Fibroblast of skin of left biceps (primary cell): ENCODE data around the gene DOCK2.
"Not testable (repeated sequence)": the region's sequence is repeated elsewhere in the genome, so short reads cannot be mapped to it uniquely, and the experiment has no call there.

ENCODE experiments used
- DNase-seq, 2 experiments: peaks; one replicate each; pipeline ENCODE4 v3.0.0-alpha.2; 2013; ENCODE audit warnings: low read depth in 2 of 2

DOCK2 gene

DNA sequence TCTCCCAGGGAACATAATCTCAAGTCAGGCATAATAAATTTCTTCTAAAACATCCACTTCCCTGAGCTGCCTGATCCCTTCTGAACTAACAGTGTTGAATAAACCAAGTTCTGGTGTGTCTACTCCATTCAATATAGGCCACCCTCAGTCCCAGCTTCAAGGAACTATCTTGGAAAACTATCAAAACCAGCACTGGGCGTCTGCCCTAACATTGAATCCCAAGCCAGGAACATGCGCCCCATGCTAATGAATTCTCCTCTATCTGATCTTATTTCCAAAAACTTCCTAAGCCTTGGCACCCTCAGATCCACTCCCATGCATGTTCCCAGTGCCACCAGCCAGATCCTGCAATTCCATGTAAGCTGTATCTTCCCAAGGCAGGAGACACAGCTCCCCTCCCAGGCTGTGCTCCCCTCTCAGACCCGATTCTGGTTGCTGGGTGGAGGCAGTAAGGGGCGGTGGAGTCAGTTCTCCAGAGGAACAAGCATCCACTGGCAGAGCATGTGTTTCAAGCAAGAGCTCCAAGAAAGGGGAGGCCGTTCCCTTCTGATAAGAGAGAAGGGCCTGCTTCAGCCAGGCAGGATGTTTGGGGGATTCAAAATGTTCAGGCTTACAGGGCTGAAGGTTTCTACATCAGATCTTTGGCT lies 455.5 kb downstream of the DOCK2 start:
- DNase-seq: no peak

DNA sequence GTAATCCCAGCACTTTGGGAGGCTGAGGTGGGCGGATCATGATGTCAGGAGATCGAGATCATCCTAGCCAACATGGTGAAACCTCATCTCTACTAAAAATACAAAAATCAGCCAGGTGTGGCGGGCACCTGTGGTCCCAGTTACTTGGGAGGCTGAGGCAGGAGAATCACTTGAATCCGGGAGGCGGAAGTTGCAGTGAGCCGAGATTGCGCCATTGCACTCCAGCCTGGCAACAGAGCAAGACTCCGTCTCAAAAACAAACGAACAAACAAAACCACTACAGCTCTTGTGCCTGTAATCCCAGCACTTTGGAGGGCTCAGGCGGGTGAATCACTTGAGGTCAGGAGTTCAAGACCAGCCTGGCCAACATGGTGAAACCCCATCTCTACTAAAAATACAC lies 457.3 kb downstream of the DOCK2 start:
- not testable (repeated sequence) for DNase-seq

DNA sequence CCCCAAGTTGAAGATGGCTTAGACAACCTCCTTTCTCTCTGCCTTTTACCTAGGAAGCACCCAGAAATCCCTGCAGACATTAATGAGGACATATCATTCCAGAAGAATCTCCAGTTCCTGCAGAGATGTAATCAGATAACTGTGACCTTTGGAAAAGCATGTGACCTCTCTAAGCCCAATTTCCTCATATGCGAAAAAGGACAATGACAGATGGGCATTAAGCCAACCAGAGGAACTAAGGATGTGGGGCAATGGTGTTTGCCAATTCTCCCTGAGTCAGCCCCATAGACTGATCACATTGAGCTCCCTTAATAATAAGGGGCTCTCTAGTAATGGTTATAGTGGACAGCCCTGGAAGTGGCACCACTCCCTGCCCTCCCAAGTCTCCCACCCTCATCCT lies 458.6 kb downstream of the DOCK2 start:
- no peak for DNase-seq

DNA sequence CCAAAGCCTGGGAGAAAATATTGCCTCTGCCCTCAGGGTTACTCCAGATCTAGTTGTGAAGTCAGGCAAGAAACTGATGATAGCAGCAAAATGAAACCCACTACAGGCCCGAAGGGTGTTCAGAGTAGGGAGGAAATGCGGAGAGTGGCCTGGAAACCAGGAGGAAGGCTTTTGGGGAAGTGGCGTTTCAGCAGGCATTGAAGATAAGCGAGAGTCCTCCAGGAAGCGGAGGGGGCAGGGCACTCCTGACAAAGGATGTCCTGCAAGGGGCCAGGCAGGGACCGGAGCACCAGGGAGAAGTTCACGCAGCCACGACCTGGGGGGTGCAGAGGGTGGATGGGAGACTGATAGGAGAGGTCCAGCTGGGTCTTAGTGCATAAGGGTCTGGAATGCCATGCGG lies 460.9 kb downstream of the DOCK2 start:
- DNase-seq: no peak

DNA sequence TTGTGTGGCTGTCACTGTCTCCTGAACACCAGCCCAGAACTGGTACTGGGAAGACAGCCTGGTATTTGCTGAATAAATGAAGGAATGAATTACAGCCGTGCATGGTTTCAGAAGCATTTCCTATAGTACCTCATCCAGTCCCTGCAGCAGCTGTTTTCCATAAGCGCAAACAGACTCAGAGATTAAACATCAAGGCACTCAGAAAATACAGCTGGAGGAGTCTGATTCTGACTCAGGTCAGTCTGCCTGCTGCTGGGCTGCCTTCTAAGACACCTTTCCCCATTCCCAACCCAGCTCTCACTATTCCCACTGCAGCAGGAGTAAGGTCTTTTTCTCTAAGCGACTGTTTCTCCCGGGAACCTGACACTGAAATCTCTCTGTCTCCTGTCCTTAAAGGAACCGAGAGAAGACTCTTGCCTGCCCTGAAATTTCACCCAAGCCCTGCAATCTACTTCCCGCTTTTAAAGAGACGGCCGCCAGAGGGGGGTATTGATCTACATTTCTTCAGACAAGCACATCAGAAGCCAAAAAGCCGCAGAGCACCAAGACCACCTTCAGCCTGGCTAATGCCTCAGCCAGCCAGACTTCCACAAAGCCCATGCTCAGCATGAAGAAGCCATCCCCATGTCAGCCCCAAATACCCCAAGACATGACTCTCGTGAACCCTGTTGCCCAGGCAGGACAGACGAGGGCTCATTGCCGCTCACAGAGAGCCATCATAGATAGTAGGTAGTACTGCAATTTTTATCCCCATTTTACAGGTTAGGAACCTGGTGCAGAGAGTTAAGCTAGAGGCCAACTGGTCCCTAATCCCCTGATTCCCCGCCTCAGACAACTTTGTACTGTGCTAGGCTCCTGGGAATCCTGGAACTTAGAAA lies 463.2 kb downstream of the DOCK2 start:
- DNase-seq: peak; percentile 52 to 53

DNA sequence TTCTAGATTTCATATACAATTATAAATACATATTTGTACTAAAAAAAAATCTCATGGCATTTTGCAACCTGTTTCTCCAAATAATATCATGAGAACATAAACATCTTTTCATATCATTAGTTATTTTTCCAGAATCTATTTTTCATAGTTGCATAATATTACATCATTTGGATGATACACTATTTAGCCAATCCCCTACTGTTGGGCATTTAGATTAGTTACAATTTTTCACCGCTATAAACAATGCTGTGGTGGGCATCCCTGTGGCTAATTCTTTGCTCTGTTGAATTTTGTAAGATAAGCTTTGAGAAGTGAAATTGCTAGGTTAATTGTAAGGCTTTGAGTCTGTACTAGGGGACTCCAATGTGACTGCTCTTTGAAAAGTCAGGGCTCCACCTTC lies 466.4 kb downstream of the DOCK2 start:
- DNase-seq: no peak

DNA sequence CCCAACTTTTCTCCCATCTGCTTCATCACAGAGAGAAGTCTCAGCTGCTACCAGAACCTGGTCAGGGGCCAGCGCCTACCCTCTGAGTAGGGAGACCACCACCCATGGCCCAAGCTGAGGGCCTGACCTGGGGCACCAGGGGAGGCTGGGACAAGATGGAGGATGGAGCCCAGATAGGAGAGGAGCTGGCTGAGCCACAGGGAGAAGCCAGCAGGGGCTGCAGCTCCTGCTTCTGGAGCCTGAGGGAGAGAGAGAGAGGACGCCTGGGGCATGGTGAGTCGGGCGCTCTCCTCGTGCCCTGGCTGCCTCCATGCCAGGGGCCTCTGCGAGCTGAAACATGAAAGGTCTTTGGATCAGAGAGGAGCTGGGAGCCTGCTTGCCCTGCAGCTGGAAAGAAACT lies 467.2 kb downstream of the DOCK2 start:
- no peak for DNase-seq

DNA sequence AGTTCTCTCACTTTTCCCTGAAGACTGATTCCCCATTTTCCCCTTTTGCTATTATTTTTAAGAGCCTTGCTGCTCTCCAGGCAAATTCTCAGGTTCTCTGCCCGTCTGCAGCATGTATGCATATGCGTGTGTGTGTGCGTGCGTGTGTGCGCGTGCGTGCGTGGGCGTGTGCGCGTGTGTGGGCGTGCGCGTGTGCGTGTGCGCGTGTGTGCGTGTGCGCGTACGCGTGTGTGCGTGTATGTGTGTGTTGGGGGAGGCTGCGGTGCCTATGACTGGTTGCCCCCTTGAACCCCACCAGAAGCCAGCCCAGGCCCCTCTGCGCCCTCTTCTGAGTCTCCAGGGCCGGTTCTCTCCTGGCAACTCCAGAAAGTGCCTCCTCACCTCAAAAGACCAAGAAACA lies 467.6 kb downstream of the DOCK2 start:
- no peak for DNase-seq

DNA sequence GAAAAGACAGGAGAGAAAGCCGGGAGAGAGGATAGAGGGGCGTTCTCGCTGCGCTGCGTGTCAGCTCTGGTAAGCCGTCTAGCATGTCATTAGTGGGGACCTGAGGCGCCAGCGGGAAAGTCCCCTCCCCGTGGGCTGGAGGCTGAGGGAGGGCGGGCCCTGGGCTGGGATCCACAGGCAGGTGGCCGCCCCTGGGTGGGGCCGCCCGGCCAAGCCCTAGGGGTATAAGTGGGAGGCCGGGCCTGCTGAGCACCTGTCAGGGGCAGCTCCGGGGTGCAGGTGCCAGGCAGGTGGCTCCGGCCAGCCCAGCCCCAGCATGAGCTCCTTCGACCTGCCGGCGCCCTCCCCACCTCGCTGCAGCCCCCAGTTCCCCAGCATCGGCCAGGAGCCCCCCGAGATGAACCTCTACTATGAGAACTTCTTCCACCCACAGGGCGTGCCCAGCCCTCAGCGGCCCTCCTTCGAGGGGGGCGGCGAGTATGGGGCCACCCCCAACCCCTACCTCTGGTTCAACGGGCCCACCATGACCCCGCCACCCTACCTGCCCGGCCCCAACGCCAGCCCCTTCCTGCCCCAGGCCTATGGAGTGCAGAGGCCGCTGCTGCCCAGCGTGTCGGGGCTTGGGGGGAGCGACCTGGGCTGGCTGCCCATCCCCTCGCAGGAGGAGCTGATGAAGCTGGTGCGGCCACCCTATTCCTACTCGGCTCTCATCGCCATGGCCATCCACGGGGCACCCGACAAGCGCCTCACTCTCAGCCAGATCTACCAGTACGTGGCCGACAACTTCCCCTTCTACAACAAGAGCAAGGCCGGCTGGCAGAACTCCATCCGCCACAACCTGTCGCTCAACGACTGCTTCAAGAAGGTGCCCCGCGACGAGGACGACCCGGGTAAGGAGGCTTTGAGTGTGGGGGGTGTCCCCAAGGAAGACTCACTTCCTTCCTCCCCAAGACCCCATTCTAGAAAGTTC lies 468.9 kb downstream of the DOCK2 start, which contains the start of gene FOXI1:
Gene FOXI1 (plus strand): TSS at position 256 of the 970 bp plus-strand sequence. CDS start 61 bp downstream, at position 317.
- DNase-seq: no peak

DNA sequence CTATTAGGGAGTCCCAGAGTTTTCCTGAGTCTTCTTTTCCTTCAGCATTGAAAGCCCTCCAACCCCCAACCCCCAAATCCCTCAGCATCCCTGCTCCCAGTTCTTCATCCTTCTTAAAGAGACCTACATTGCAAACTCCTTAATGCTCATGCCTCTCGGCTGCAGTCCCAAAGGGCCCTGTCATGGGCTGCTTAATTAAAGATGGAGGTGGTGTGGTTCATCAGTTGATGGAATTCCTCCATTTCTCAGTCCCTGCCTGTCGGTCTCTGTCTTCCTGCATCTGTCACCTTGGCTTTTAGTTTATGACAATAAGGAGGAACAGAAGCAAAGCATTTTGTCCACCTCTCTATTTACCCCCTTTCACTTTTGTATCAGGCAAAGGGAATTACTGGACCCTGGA lies 470.6 kb downstream of the DOCK2 start:
- DNase-seq: no peak

DNA sequence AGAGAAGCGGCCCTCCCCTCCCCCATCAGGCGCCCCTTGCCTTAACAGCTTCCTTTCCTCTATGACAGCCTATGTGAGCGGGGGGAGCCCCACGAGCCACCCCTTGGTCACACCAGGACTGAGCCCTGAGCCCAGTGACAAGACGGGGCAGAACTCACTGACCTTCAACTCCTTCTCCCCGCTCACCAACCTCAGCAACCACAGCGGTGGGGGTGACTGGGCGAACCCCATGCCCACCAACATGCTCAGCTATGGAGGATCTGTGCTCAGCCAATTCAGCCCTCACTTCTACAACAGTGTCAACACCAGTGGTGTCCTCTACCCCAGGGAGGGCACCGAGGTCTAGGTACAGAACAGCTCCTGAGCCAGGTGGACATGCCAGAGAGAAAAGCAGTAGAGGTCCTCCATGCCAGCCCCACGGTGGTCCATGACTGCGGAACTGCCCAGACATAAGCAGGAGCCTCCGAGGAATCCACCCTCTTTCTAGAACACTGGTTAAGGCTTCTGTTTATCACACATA lies 471.3 kb downstream of the DOCK2 start:
- no peak for DNase-seq

DNA sequence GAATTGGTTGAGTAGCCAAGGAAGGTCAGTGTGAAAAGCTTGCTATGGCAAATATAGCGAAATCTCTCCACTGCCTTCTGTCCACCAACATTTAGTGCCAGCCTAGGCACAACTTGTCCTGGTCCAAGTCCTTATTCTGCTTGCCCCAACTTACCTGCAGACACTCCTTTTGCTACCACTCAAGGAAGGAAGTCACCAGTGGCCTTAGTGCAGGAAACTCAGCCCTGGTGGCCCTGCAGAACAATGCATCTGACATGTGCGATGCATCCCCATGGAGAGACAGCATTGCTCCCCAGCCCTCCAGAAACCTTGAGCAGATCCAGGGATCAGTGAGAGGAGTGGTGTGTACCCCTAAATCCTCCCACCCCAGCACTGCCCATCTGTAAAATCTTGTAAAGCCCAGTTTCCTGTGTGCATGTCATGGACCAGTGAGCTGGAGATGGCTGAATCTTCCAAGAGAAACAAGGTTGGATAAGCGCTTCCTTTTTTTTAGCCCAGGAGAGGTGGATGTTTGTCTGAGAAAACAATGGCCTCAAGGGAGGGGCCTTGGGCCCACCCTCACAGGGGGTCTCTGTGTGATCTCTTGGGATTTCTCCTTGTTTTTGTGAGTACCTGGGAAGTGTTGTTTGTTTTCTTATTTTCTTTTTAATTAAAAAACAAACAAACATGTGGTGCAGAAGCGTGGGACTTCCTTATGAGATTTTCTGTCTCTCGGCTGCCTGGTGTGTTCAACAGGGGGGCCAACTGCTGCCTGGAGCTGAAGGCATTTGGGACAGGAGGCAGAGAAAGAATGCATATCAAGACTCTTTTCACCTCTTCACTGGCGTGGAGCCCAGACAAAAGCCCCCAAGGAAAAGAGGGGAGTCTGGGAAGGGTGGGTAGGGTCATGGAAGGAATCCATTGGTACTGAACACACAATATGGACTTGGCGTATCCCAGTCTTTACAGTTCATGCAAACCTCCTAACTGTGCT lies 472.3 kb downstream of the DOCK2 start:
- no peak for DNase-seq

DNA sequence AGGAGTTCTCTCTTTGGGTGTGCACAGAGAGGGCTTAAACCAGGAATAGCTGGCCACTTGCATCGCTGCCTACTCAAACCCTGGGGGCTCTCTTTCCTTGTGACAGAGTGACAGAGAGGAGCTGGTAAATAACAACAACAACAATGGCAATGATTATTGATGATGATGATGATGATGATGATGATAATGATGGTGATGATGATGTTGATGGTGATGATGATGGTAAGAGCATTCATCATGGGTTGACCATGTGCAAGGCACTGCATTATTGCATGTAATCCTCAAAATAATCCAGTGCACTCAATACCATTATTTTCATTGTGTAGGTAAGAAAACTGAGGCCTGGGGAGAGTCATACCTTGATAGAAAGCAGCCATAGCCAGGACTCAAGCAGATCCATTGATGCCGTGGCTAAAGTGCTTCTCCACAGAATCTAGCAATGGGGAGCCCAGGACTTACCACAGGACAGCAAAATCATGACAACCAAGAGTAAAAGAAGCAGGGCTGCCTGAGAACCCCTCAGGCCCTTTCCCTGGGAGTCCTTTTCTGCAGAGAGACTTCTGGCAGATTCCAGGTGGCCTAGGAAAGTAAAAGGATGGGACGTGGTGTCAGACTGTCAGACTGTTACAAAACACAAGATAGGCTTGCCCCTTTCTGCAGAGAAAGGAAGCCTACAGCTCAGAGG lies 473.5 kb downstream of the DOCK2 start:
- no peak for DNase-seq

DNA sequence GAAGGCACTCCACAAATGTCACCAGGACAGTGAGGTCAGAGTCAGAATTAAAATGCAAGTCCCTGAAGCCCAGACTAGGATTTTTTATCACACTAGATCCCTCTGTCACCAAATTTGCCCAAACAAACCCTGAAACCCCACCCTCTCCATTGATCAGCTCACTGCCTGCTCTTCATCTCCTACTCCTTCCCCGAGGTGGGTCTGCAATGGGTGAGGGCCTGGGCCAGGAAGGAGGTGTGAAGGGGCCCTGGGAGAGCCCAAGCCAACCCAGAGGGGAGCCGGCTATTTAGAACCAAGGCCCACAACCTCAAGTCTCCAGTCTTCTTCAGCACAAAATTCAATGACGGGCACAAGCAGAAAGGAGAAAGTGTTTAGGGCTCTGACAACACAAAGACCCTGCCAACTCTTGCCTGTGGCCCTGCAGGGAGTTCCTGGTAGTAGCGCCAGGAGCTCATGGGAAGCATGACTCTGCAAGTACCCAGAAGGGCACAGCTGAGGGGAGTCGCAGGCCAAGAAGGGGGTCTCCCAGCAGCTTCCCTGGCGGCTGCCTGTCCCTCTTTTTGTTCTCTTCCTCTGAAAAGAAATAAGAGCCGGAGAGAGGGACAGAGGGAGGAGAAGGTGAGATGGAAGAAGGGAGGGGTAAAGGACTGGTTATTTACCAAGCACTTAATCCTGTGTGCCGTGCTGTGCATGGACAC lies 474.2 kb downstream of the DOCK2 start:
- DNase-seq: no peak

DNA sequence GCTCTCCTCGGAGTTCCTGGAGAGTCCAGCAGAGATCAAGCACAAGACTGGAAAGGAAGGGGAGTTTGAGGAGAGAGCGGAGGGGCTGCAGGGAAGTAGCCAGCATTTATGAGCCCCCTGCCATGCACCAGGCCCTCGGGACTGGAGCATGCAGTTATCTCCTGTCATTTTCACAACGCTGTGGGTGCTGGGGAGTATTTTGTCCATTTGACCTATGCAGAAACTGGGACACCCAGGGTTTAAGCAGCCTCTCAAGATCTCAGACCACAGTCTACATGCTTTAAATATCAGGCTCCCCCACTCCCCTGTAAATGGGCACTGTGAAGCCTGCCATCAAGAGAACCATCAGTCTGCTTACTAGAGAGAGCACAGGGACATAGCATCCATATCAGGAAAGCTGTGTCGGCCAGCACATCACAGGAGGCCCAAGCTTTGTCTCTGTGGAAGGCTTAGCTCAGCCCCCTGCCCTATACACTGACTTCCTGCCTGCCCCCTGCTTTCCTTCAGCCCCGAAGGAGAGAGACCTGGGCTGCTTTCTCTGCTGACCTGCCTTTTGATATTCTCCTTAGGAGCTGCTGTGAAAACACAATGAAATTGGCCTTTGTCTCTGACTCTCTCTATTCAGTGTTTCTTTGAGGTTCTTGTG lies 475.9 kb downstream of the DOCK2 start:
- no peak for DNase-seq

DNA sequence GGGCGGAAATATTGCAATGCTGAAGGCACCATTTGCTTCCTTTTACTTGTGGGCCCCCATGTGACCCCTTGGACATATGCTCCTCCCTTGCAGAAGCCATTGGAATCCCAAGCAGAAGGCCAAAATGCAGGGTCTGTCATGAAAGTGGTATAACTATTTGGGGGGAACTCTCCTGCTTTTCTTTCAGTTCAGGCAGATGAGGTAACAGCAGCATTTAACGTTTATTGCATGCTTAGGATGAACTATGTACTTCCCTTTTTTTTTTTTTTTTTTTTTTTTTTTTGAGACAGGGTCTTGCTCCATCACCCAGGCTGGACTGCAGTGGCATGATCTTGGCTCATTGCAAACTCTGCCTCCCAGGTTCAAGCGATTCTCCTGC lies 476.4 kb downstream of the DOCK2 start:
- no peak for DNase-seq

DNA sequence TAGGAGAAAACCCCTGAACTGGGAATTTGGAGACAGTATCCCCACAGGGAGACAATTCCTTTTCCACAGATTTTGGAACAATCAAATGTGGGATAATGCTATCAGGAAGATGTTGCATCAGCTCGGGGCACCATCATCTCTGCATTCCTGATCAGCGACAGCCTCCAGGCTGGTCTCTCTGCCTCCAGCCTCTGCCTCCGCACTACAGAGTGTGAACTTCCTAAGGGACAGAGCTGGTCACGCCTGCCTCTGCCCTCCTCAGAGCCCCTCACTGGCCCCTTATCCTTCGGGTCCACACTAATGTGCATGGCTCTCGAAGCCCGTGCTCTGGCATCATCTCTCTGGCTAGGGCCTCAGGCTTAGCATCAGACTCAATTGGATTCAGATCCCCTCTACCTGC lies 477.2 kb downstream of the DOCK2 start:
- no peak for DNase-seq

DNA sequence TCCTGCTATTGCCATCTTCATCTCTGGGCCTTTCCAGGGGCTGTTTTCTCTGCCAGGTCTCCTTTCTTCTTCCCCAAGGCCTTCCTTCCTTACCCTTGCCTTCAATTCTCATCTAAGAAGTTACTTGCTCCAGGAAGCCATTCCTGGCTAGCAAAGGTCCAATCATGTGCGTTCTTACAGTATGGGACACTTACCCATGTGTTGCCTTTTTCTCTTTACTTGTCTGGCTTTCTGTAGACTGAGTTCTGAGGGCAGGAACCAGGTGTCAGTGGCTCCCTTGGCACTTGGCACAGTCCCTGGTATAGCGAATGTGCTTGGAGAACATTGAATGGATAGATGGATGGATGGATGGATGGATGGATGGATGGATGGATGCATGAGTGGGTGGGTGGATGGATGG lies 478.9 kb downstream of the DOCK2 start:
- DNase-seq: no peak

DNA sequence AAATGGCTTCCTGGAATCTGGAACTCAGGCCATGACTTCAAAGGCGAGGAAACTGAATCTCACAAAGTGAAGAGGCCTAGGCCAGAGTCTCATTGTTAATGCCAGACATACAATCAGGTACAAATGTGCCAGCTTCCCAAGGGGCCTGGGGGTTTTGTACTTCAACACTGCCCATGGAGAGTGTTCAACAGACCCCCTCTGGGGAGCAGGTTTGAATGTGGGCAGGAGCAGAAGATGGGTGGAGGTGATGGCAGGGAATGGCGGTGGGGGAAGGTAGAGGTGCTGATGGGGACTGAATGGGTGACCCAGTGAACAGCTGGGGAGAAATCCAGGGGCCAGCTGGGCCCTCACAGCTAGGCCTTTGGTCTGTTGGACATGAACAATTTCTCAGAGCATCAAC lies 480.7 kb downstream of the DOCK2 start:
- DNase-seq: no peak
